ENCODE measurements around the gene PEX11A.

- TF ChIP-seq, protein P1, sequence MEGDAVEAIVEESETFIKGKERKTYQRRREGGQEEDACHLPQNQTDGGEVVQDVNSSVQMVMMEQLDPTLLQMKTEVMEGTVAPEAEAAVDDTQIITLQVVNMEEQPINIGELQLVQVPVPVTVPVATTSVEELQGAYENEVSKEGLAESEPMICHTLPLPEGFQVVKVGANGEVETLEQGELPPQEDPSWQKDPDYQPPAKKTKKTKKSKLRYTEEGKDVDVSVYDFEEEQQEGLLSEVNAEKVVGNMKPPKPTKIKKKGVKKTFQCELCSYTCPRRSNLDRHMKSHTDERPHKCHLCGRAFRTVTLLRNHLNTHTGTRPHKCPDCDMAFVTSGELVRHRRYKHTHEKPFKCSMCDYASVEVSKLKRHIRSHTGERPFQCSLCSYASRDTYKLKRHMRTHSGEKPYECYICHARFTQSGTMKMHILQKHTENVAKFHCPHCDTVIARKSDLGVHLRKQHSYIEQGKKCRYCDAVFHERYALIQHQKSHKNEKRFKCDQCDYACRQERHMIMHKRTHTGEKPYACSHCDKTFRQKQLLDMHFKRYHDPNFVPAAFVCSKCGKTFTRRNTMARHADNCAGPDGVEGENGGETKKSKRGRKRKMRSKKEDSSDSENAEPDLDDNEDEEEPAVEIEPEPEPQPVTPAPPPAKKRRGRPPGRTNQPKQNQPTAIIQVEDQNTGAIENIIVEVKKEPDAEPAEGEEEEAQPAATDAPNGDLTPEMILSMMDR (conservative IDR thresholded peaks at IDR 0.05; ENCODE audit: low read length): no peak
- TF ChIP-seq EZH2phosphoT487 (IDR thresholded peaks at IDR 0.05; ENCODE audit: borderline replicate concordance): no peak
These were observed 22.4 kb downstream of the PEX11A start for GRCh38 chr15:89668171-89668570.
